GM18868 (cell line): ENCODE data around the gene TPD52L2.
"Not testable (repeated sequence)": the region's sequence is repeated elsewhere in the genome, so short reads cannot be mapped to it uniquely, and the experiment has no call there.

Experiments used
- ATAC-seq: cut with Tn5 transposase; IDR thresholded peaks from one replicate; pipeline ENCODE4 v1.9.1; 2021; ENCODE audit warnings: mild to moderate bottlenecking, moderate library complexity; ENCODE audit not compliant: unreplicated experiment

The TPD52L2 gene

GRCh38 chr20:63835021-63835858, 29.8 kb upstream of the TPD52L2 start:
- no peak for ATAC-seq

- no peak for ATAC-seq
Observed at GRCh38 chr20:63836458-63837344, 28.4 kb upstream of the TPD52L2 start.

- no peak for ATAC-seq
Observed at GRCh38 chr20:63837479-63837878, 27.6 kb upstream of the TPD52L2 start.

- no peak for ATAC-seq
Observed at GRCh38 chr20:63839620-63840019, 25.4 kb upstream of the TPD52L2 start.

- ATAC-seq, result no peak
Observed at GRCh38 chr20:63840405-63840828, 24.7 kb upstream of the TPD52L2 start.

- no peak for ATAC-seq
Observed at GRCh38 chr20:63842258-63842657, 22.8 kb upstream of the TPD52L2 start.

- no peak for ATAC-seq
Observed at GRCh38 chr20:63843222-63843621, 21.8 kb upstream of the TPD52L2 start.

- ATAC-seq, result no peak
Observed at GRCh38 chr20:63843778-63844177, 21.3 kb upstream of the TPD52L2 start.

GRCh38 chr20:63844511-63844991, 20.5 kb upstream of the TPD52L2 start:
- no peak for ATAC-seq

GRCh38 chr20:63846128-63846771, 18.8 kb upstream of the TPD52L2 start:
- ATAC-seq, result no peak

- no peak for ATAC-seq
Observed at GRCh38 chr20:63846888-63847236, 18.2 kb upstream of the TPD52L2 start.

GRCh38 chr20:63847237-63848002, 17.6 kb upstream of the TPD52L2 start:
- ATAC-seq, result no peak

GRCh38 chr20:63848003-63848911, 16.8 kb upstream of the TPD52L2 start:
- ATAC-seq, result no peak

- ATAC-seq, result peak; percentile 85
Observed at GRCh38 chr20:63850689-63851547, 14.2 kb upstream of the TPD52L2 start.

GRCh38 chr20:63851548-63851943, 13.5 kb upstream of the TPD52L2 start:
- not testable (repeated sequence) for ATAC-seq

- ATAC-seq, result not testable (repeated sequence)
Observed at GRCh38 chr20:63853733-63854068, 11.4 kb upstream of the TPD52L2 start.

GRCh38 chr20:63854069-63854765, 10.9 kb upstream of the TPD52L2 start:
- ATAC-seq, result no peak

GRCh38 chr20:63854766-63855362, 10.2 kb upstream of the TPD52L2 start:
- ATAC-seq, result no peak
